LNCAP (cell line): ENCODE data around the gene SLC19A3.

Source experiments
- CTCF ChIP-seq: fragments of 450-650 bp; IDR thresholded peaks from 2 replicates; pipeline ENCODE4 v1.5.1; 2017; ENCODE audit warnings: mild to moderate bottlenecking

The SLC19A3 gene

DNA sequence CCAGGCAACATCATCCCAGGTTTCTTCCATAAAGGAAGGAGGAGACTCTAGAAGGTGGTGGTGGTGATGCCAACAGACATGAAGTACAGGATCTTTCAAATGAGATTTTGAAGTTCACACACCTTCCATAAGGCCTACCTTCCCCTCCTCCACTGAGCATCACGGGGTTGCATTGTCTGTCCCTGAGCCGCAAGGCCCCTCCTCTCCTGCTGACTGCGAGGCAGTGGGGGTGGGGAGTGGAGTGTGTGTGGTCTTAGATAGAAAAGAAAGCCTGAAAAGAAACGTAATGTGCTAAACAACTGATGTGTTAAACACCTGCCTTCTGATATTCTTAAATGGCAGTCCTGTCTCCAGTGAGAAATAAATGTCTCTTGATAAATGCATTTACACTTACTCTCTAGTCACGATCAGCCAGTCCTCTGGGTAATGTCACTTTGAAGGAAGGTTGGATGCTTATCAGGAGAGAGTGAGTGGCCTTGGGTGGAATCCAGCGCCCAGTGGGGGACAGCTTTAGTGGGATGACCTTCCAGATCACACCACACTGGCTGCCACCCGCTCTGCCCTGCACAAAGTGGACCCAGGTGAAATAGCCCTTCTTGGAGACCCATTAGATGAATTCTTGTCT is 56.7 kb downstream of the SLC19A3 start:
- no peak for TF ChIP-seq CTCF

DNA sequence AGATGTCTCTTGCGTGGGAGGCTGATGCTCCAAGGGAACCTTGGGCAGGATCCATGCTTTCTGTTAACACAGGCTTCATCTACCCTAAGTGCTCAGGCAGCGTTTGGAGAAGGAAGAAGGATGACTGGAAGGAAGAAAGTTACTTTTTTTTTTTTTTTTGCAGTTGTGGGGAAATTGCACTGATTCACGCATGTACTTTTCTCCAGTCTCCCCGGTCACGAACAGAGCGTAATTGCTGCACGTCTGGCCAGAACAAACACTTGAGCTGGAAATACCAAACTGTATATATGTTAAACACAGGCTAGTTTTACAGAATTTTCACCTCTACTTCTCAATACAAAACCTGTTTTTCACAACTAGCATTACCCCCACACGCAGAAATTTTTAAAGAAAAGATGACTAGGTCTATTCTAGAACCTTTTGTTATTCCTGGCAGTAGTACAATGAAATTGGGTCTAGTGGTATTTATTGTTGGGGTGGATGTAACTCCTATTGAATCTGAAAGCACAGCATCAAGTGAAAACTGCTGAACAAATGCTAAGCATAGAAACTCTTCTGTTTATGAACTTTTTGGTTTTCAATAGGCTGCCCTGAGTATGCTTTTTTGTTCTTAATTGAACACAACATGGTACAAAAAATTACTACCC is 60.5 kb downstream of the SLC19A3 start:
- no peak for TF ChIP-seq CTCF

DNA sequence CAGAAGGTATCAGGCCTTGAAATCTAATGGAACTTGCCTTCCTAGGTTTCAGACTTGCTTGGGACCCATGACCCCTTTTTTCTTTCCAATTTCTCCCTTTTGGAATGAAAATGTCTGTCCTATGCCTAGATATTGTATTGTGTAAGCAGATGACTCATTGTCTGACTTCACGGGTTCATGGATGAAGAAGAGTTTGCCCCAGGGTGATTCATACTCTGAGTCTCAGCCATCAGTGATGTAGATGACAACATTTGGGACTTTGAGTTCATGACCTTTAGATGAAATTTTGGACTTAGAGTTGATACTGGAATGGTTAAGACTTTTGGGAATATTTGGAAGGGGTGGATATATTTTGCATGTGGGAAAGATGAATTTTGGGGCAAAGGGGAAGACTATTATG is 62.4 kb downstream of the SLC19A3 start:
- no peak for TF ChIP-seq CTCF

GRCh38 chr2:227654426-227654825 is 63.4 kb downstream of the SLC19A3 start:
- TF ChIP-seq CTCF: no peak

DNA sequence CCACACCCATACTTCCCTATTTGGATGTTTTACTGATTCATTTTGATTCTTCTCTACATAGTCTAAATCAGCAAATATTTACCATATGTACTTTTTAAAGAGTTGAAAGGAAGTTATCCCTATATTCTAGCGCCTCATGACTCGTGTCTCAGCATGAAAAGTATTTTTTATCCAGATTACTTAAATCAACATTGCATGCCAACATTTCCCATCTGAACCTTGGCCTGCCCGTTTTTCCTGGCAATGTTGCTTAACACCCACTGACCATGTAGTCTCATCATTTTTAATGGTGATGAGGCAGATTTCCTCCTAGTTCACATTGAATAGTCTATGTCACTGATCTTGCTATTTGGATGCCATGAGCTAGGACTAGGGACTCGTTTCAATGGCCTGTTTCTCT is 64.4 kb downstream of the SLC19A3 start:
- no peak for TF ChIP-seq CTCF

DNA sequence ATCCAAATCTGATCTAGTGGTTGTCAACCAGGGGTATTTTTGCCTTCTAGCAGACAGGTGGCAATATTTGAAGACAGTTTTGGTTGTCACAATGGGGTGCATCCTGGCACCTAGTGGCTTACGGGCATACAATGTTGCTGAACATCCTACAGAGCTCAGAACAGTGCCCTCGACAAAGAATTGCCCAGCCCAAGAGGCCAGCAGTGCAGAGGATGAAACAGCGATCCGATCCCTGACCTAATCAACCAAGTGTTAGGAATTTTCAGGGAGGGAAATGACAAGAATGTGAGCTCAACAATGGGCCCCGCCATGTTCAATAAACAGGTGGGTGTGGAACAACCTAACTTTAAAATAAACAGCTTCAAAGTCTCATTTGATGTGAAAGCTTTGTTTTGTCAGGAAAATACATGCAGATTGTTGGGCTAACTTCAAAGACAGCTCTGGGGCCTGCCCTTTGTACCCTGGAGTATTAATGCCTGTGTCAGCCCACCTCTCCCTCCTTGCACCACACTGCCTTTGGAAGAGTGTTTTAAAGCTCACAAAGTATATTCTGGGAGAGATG is 73.8 kb downstream of the SLC19A3 start:
- no peak for TF ChIP-seq CTCF

DNA sequence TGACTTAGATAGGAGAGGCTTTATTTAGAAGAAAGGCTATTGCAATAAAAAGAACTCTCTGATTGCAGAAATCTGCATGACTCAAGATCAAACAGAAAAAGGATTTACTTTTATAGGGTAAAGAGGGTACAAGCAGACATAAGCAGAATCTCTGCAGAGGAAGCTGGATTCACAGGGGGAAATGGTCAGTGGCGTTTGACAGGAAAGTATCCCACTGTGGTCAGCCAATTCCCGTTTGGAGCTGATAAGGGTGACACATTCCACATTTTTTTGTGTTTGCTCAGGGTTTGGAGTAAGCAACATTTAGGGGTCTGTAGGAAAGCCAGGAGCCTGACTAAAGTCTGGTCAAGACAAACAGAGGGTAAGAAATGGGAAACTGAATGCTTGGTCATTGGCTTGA is 75.2 kb downstream of the SLC19A3 start:
- no peak for TF ChIP-seq CTCF
